ENCODE data around the gene PID1. TPM values are rescaled to one million over a fixed set of nuclear protein-coding genes. Genes with fewer than 3 reads are reported as not detected.

The PID1 gene
- total RNA-seq, 1 experiment from 2014 or later = 0.31 TPM

DNA sequence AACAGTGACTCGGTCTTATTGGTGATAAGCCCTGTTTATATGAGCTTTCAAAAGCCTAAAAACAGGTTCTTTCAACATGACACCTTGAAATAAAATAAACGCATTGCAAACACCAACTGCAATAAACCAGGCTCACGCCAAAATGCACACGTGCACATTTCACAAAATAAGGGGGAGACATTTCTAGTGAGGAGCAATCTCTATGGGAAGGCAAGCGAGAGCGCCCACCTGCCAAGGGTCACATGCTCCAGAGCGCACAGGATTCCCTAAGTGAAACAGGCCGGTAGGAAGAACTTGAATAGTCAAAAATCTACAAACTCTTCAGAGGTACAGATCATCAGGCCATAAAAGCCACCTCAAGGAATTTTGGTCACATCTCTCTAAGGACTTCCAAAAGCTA, 1.9 kb downstream of the PID1 start:
- TF ChIP-seq, protein P1, sequence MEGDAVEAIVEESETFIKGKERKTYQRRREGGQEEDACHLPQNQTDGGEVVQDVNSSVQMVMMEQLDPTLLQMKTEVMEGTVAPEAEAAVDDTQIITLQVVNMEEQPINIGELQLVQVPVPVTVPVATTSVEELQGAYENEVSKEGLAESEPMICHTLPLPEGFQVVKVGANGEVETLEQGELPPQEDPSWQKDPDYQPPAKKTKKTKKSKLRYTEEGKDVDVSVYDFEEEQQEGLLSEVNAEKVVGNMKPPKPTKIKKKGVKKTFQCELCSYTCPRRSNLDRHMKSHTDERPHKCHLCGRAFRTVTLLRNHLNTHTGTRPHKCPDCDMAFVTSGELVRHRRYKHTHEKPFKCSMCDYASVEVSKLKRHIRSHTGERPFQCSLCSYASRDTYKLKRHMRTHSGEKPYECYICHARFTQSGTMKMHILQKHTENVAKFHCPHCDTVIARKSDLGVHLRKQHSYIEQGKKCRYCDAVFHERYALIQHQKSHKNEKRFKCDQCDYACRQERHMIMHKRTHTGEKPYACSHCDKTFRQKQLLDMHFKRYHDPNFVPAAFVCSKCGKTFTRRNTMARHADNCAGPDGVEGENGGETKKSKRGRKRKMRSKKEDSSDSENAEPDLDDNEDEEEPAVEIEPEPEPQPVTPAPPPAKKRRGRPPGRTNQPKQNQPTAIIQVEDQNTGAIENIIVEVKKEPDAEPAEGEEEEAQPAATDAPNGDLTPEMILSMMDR (IDR thresholded peaks at IDR 0.05; ENCODE audit: unreplicated experiment) = no peak
- BruUV-seq (replicated peaks) = no TSS peak
- intact Hi-C loops (cut with micrococcal nuclease; ENCODE audit: unreplicated experiment) = no loop called here
- no peak for DNase-seq
- Mint-ChIP-seq H3K9me3 (ENCODE audit: low read depth, unreplicated experiment) (peaks cover 1% of the 10 kb centered on the region), H3K27ac (ENCODE audit: unreplicated experiment) (no peak overlapping the region), H3K27me3 (ENCODE audit: unreplicated experiment) (peaks cover 49% of the 10 kb centered on the region), H3K4me1 (ENCODE audit: low read depth, unreplicated experiment) (peaks cover 22% of the 10 kb centered on the region), H3K36me3 (ENCODE audit: insufficient read depth, unreplicated experiment) (peaks cover 6% of the 10 kb centered on the region), H3K4me3 (ENCODE audit: low read depth, unreplicated experiment) (no peak overlapping the region)
- CTCF ChIA-PET = no interaction called here

DNA sequence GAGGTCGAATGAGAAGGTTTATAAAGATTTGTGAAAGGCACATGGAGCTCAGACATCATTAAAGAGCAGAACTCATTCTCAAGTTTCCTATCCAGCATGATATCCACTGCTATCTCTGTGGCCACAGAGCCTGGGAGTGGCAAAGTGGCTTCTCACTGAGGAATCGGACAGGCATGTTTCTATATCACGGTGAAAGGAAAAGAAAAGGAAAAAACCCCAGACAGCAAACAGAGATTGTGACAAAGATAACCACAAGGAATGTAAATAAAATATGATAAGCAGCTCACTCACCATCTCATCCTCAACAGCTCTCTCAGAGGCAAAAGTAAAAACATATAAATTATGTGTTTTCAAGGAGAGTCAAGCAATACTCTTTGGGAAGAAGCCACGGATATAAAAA, 2.5 kb downstream of the PID1 start:
- no peak for DNase-seq
- no TSS peak for BruUV-seq (replicated peaks)
- Mint-ChIP-seq H3K27me3 (ENCODE audit: unreplicated experiment) (peaks cover 49% of the 10 kb centered on the region), H3K4me1 (ENCODE audit: low read depth, unreplicated experiment) (peaks cover 19% of the 10 kb centered on the region), H3K27ac (ENCODE audit: unreplicated experiment) (no peak overlapping the region), H3K4me3 (ENCODE audit: low read depth, unreplicated experiment) (no peak overlapping the region), H3K36me3 (ENCODE audit: insufficient read depth, unreplicated experiment) (peaks cover 6% of the 10 kb centered on the region), H3K9me3 (ENCODE audit: low read depth, unreplicated experiment) (peaks cover 3% of the 10 kb centered on the region)
- TF ChIP-seq, protein P1 (IDR thresholded peaks at IDR 0.05; ENCODE audit: unreplicated experiment) = no peak
- CTCF ChIA-PET = no interaction called here
- intact Hi-C loops (cut with micrococcal nuclease; ENCODE audit: unreplicated experiment) = no loop called here

DNA sequence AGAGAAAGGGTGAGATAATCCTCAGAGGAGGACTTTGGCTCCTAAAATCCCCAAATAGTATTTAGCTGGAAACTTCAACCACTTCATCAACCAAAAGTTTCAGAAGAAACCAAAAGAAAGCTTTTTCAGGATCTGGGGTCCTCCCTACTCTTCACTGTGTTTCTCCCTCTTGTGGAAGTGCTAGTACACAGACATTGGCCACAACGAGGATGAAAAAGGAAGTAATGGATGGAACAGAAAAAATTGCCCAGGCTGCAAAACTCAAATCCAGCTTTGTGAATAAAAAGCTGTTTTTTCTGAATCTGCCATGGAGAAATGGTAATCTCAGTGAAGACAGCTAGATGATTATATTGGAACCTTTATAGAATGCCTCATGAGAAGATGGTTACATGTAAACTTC, 4.0 kb downstream of the PID1 start:
- no TSS peak for BruUV-seq (replicated peaks)
- CTCF ChIA-PET = no interaction called here
- TF ChIP-seq, protein P1 (IDR thresholded peaks at IDR 0.05; ENCODE audit: unreplicated experiment) = no peak
- peaks cover 3% of the 10 kb centered on the region for H3K9me3 Mint-ChIP-seq (ENCODE audit: low read depth, unreplicated experiment)
- peaks cover 6% of the 10 kb centered on the region for H3K36me3 Mint-ChIP-seq (ENCODE audit: insufficient read depth, unreplicated experiment)
- H3K4me1 Mint-ChIP-seq (ENCODE audit: low read depth, unreplicated experiment) = peaks cover 8% of the 10 kb centered on the region
- no peak overlapping the region for H3K4me3 Mint-ChIP-seq (ENCODE audit: low read depth, unreplicated experiment)
- intact Hi-C loops (cut with micrococcal nuclease; ENCODE audit: unreplicated experiment) = no loop called here
- H3K27me3 Mint-ChIP-seq (ENCODE audit: unreplicated experiment) = peaks cover 34% of the 10 kb centered on the region
- no peak for DNase-seq
- H3K27ac Mint-ChIP-seq (ENCODE audit: unreplicated experiment) = no peak overlapping the region

DNA sequence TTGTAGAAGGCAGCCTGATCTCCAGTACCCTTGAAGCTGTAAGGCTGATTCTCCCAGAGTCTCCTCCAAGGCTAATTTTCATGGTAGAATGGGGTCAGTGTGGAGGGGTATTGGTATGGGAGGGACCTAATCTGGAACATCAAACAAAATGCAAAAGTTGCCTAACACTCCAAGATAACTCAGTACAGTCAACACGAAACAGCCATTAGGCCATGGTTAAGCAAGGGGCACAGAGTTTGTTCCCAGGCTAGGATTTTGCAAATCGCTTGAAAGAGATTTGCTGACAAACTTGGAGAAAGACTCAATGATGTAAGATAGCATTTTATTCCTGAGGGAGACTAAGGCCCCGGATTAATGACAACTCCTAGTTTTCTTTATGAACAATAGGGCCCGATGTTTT, 5.4 kb downstream of the PID1 start:
- Mint-ChIP-seq H3K27me3 (ENCODE audit: unreplicated experiment) (peaks cover 23% of the 10 kb centered on the region), H3K27ac (ENCODE audit: unreplicated experiment) (no peak overlapping the region), H3K4me1 (ENCODE audit: low read depth, unreplicated experiment) (no peaks in the 10 kb centered on the region), H3K4me3 (ENCODE audit: low read depth, unreplicated experiment) (no peak overlapping the region), H3K9me3 (ENCODE audit: low read depth, unreplicated experiment) (peaks cover 3% of the 10 kb centered on the region), H3K36me3 (ENCODE audit: insufficient read depth, unreplicated experiment) (peaks cover 3% of the 10 kb centered on the region)
- no peak for DNase-seq
- CTCF ChIA-PET = no interaction called here
- TF ChIP-seq, protein P1 (IDR thresholded peaks at IDR 0.05; ENCODE audit: unreplicated experiment) = no peak
- no TSS peak for BruUV-seq (replicated peaks)
- intact Hi-C loops (cut with micrococcal nuclease; ENCODE audit: unreplicated experiment) = no loop called here

Measured in Calu3 (cell line).